ENCODE measurements around the gene WDR31.
"Not testable (repeated sequence)": the region's sequence is repeated elsewhere in the genome, so short reads cannot be mapped to it uniquely, and the experiment has no call there.

WDR31 gene

GRCh38 chr9:113368348-113368981 lies 28.4 kb upstream of the WDR31 start:
- no peak for DNase-seq

GRCh38 chr9:113365652-113366051 lies 25.6 kb upstream of the WDR31 start:
- DNase-seq, result not testable (repeated sequence)

- DNase-seq, result no peak
These were observed 24.9 kb upstream of the WDR31 start for GRCh38 chr9:113364951-113365350.

- DNase-seq, result no peak
These were observed 23.3 kb upstream of the WDR31 start for GRCh38 chr9:113363336-113363735.

GRCh38 chr9:113361304-113362018 lies 21.4 kb upstream of the WDR31 start:
- peak; percentile 22 for DNase-seq

GRCh38 chr9:113360242-113360842 lies 20.3 kb upstream of the WDR31 start:
- no peak for DNase-seq

- no peak for DNase-seq
These were observed 19.3 kb upstream of the WDR31 start for GRCh38 chr9:113359385-113359784.

- DNase-seq, result no peak
These were observed 16.7 kb upstream of the WDR31 start for GRCh38 chr9:113356686-113357292.

- DNase-seq, result no peak
These were observed 15.0 kb upstream of the WDR31 start for GRCh38 chr9:113355040-113355596.

GRCh38 chr9:113352411-113352810 lies 12.3 kb upstream of the WDR31 start:
- DNase-seq, result no peak

- DNase-seq, result no peak
These were observed 11.9 kb upstream of the WDR31 start for GRCh38 chr9:113352006-113352405.

GRCh38 chr9:113350937-113351336 lies 10.9 kb upstream of the WDR31 start:
- DNase-seq, result no peak

GRCh38 chr9:113350107-113350661 lies 10.1 kb upstream of the WDR31 start:
- no peak for DNase-seq

GRCh38 chr9:113349445-113350094 lies 9.5 kb upstream of the WDR31 start, which contains the start of gene BSPRY:
TSS of gene BSPRY (plus strand) at chr9:113349541. CDS start at chr9:113349580, 39 bp downstream.
- DNase-seq, result no peak

- no peak for DNase-seq
These were observed 9.0 kb upstream of the WDR31 start for GRCh38 chr9:113349066-113349444.

GRCh38 chr9:113348437-113348836 lies 8.4 kb upstream of the WDR31 start:
- DNase-seq, result no peak

- DNase-seq, result no peak
These were observed 5.6 kb upstream of the WDR31 start for GRCh38 chr9:113345671-113346070.

GRCh38 chr9:113345190-113345589 lies 5.1 kb upstream of the WDR31 start:
- DNase-seq, result no peak

GRCh38 chr9:113343732-113344231 lies 3.7 kb upstream of the WDR31 start:
- DNase-seq, result peak; percentile 18

GRCh38 chr9:113341712-113342410 lies 1.8 kb upstream of the WDR31 start:
- no peak for DNase-seq

- no peak for DNase-seq
These were observed 2.4 kb downstream of the WDR31 start for GRCh38 chr9:113337714-113338113.

GRCh38 chr9:113331780-113332179 lies 8.3 kb downstream of the WDR31 start:
- no peak for DNase-seq

Data from fibroblast of upper back skin (primary cell).